ENCODE measurements around the gene UBD. TPM values are rescaled to one million over a fixed set of nuclear protein-coding genes. Genes with fewer than 3 reads are reported as not detected.

The UBD gene
- total and polyA plus RNA-seq, 2 experiments from 2014 or later: not detected

DNA sequence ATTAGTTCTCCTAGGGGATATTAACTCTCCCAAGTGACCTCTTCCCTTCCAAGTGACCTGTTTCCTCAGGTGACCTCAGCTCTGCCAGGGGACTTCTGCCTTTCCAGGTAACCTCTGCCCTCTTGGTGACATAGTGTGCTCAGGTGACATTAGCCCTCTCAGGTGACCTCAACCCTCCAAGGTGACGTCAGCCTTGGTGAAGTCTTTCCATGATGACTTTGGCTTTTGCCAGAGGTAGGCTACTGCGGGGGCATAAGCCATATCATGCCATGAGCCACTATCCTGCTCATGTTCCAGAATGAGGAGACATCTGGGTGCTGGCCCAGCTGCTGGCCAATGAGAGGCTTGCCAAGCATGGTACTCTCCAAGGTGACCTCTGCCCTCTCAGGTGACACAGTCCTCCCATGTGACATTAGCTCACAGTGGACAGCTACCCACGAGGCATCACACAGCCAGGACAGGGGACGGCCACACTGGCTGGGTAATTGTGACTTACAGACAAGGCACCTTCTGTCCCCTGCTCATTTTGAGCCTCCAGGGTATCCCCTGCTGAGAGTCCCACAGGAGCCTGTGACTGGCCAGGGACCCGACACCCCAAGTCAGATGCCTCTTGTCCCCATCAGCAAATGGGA is 31.1 kb downstream of the UBD start:
- Histone ChIP-seq H3F3A (replicated peaks; ENCODE audit: low read depth) (no peaks in the 10 kb centered on the region), H4K20me1 (replicated peaks; ENCODE audit: insufficient read depth) (no peaks in the 10 kb centered on the region), H3K4me3 (no peak overlapping the region), H3K27ac (ENCODE audit: low read depth) (no peak overlapping the region), H3K9me2 (ENCODE audit: insufficient read depth) (0 out of 2 replicates have a peak, but pooled peaks cover 8% of the 10 kb centered on the region), H3K79me2 (replicated peaks; ENCODE audit: insufficient read depth) (no peaks in the 10 kb centered on the region), H3K36me3 (ENCODE audit: insufficient read depth) (no peaks in the 10 kb centered on the region; the same call in 1 of the 2 replicates), H3K4me1 (ENCODE audit: insufficient read depth) (0 out of 2 replicates have a peak, but pooled peaks cover 4% of the 10 kb centered on the region), H2AFZ (no peak overlapping the region), H3K27me3 (ENCODE audit: insufficient read depth) (no peaks in the 10 kb centered on the region), H3K4me2 (no peak overlapping the region)
- no peak overlapping the region for H3K4me3 Mint-ChIP-seq
- TF ChIP-seq JUNB (IDR thresholded peaks at IDR 0.05; ENCODE audit: unreplicated experiment) (no peak), ZNF331 (CRISPR knock-in tag; IDR thresholded peaks at IDR 0.05; ENCODE audit: low read depth) (no peak), EZH2phosphoT487 (IDR thresholded peaks at IDR 0.05; ENCODE audit: unreplicated experiment) (no peak), EZH2 (IDR thresholded peaks at IDR 0.05; ENCODE audit: low read depth, unreplicated experiment) (no peak), NANOG (IDR thresholded peaks at IDR 0.05; ENCODE audit: borderline replicate concordance) (no peak), CREB1 (CRISPR knock-in tag; IDR thresholded peaks at IDR 0.05; ENCODE audit: low read depth) (no peak)
- TF ChIP-seq, protein P1, sequence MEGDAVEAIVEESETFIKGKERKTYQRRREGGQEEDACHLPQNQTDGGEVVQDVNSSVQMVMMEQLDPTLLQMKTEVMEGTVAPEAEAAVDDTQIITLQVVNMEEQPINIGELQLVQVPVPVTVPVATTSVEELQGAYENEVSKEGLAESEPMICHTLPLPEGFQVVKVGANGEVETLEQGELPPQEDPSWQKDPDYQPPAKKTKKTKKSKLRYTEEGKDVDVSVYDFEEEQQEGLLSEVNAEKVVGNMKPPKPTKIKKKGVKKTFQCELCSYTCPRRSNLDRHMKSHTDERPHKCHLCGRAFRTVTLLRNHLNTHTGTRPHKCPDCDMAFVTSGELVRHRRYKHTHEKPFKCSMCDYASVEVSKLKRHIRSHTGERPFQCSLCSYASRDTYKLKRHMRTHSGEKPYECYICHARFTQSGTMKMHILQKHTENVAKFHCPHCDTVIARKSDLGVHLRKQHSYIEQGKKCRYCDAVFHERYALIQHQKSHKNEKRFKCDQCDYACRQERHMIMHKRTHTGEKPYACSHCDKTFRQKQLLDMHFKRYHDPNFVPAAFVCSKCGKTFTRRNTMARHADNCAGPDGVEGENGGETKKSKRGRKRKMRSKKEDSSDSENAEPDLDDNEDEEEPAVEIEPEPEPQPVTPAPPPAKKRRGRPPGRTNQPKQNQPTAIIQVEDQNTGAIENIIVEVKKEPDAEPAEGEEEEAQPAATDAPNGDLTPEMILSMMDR (conservative IDR thresholded peaks at IDR 0.05; ENCODE audit: low read depth in 2 of 2): no peak
- TF ChIP-seq, protein P2, sequence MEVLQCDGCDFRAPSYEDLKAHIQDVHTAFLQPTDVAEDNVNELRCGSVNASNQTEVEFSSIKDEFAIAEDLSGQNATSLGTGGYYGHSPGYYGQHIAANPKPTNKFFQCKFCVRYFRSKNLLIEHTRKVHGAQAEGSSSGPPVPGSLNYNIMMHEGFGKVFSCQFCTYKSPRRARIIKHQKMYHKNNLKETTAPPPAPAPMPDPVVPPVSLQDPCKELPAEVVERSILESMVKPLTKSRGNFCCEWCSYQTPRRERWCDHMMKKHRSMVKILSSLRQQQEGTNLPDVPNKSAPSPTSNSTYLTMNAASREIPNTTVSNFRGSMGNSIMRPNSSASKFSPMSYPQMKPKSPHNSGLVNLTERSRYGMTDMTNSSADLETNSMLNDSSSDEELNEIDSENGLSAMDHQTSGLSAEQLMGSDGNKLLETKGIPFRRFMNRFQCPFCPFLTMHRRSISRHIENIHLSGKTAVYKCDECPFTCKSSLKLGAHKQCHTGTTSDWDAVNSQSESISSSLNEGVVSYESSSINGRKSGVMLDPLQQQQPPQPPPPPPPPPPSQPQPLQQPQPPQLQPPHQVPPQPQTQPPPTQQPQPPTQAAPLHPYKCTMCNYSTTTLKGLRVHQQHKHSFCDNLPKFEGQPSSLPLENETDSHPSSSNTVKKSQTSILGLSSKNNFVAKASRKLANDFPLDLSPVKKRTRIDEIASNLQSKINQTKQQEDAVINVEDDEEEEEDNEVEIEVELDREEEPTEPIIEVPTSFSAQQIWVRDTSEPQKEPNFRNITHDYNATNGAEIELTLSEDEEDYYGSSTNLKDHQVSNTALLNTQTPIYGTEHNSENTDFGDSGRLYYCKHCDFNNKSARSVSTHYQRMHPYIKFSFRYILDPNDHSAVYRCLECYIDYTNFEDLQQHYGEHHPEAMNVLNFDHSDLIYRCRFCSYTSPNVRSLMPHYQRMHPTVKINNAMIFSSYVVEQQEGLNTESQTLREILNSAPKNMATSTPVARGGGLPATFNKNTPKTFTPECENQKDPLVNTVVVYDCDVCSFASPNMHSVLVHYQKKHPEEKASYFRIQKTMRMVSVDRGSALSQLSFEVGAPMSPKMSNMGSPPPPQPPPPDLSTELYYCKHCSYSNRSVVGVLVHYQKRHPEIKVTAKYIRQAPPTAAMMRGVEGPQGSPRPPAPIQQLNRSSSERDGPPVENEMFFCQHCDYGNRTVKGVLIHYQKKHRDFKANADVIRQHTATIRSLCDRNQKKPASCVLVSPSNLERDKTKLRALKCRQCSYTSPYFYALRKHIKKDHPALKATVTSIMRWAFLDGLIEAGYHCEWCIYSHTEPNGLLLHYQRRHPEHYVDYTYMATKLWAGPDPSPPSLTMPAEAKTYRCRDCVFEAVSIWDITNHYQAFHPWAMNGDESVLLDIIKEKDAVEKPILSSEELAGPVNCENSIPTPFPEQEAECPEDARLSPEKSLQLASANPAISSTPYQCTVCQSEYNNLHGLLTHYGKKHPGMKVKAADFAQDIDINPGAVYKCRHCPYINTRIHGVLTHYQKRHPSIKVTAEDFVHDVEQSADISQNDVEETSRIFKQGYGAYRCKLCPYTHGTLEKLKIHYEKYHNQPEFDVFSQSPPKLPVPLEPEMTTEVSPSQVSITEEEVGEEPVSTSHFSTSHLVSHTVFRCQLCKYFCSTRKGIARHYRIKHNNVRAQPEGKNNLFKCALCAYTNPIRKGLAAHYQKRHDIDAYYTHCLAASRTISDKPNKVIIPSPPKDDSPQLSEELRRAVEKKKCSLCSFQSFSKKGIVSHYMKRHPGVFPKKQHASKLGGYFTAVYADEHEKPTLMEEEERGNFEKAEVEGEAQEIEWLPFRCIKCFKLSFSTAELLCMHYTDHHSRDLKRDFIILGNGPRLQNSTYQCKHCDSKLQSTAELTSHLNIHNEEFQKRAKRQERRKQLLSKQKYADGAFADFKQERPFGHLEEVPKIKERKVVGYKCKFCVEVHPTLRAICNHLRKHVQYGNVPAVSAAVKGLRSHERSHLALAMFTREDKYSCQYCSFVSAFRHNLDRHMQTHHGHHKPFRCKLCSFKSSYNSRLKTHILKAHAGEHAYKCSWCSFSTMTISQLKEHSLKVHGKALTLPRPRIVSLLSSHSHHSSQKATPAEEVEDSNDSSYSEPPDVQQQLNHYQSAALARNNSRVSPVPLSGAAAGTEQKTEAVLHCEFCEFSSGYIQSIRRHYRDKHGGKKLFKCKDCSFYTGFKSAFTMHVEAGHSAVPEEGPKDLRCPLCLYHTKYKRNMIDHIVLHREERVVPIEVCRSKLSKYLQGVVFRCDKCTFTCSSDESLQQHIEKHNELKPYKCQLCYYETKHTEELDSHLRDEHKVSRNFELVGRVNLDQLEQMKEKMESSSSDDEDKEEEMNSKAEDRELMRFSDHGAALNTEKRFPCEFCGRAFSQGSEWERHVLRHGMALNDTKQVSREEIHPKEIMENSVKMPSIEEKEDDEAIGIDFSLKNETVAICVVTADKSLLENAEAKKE (CRISPR knock-in tag; IDR thresholded peaks at IDR 0.05): no peak
- TF ChIP-seq, protein P3, sequence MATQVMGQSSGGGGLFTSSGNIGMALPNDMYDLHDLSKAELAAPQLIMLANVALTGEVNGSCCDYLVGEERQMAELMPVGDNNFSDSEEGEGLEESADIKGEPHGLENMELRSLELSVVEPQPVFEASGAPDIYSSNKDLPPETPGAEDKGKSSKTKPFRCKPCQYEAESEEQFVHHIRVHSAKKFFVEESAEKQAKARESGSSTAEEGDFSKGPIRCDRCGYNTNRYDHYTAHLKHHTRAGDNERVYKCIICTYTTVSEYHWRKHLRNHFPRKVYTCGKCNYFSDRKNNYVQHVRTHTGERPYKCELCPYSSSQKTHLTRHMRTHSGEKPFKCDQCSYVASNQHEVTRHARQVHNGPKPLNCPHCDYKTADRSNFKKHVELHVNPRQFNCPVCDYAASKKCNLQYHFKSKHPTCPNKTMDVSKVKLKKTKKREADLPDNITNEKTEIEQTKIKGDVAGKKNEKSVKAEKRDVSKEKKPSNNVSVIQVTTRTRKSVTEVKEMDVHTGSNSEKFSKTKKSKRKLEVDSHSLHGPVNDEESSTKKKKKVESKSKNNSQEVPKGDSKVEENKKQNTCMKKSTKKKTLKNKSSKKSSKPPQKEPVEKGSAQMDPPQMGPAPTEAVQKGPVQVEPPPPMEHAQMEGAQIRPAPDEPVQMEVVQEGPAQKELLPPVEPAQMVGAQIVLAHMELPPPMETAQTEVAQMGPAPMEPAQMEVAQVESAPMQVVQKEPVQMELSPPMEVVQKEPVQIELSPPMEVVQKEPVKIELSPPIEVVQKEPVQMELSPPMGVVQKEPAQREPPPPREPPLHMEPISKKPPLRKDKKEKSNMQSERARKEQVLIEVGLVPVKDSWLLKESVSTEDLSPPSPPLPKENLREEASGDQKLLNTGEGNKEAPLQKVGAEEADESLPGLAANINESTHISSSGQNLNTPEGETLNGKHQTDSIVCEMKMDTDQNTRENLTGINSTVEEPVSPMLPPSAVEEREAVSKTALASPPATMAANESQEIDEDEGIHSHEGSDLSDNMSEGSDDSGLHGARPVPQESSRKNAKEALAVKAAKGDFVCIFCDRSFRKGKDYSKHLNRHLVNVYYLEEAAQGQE (IDR thresholded peaks at IDR 0.05; ENCODE audit: unreplicated experiment): no peak
- peaks cover 9% of the 10 kb centered on the region; the same call in 2 of the 3 replicates for H3K36me3 Mint-ChIP-seq (ENCODE audit: low read depth)
- peaks cover 18% of the 10 kb centered on the region for H3K4me1 Mint-ChIP-seq
- DNase-seq (ENCODE audit: low spot score) (no peak), ATAC-seq (no peak)
- H3K9me3 Mint-ChIP-seq: peaks cover 11% of the 10 kb centered on the region
- H3K27ac Mint-ChIP-seq: peak overlapping the region; percentile 21; the same call in 1 of the 2 replicates
- peaks cover 10% of the 10 kb centered on the region for H3K27me3 Mint-ChIP-seq (ENCODE audit: insufficient read depth, low read depth, poor library complexity)
